Neural cell (in vitro differentiated cells): ENCODE results near the gene ULK3. TPM values are rescaled to one million over a fixed set of nuclear protein-coding genes. Genes with fewer than 3 reads are reported as not detected.

Source experiments
- H2AFZ ChIP-seq: fragments of 200-600, 300-800 bp; sonication (generic), shearing (Covaris generic); 2 replicates; pipeline ENCODE4 v1.6.0; 2014; ENCODE audit warnings: low read depth, mild to moderate bottlenecking, antibody characterized with exemption, low read length, moderate library complexity
- H3F3A ChIP-seq: fragments of 200-600 bp; shearing (Covaris generic); 2 replicates; pipeline ENCODE4 v1.6.1; 2016; ENCODE audit warnings: mild to moderate bottlenecking, moderate library complexity, mixed read lengths, antibody characterized with exemption, low read length; ENCODE audit not compliant: insufficient read depth, poor library complexity, severe bottlenecking
- H3K27ac ChIP-seq: fragments of 200-600, 300-800 bp; sonication (generic), shearing (Covaris generic); 2 replicates; pipeline ENCODE4 v1.5.1; 2014; ENCODE audit warnings: mild to moderate bottlenecking, low read length, moderate library complexity
- H3K27me3 ChIP-seq: fragments of 300-800, 200-600 bp; sonication (generic), shearing (Covaris generic); 2 replicates; pipeline ENCODE4 v1.6.0; 2014; ENCODE audit warnings: mild to moderate bottlenecking, low read depth, low read length, moderate library complexity; ENCODE audit not compliant: insufficient read depth
- H3K36me3 ChIP-seq: fragments of 300-800, 200-600 bp; sonication (generic), shearing (Covaris generic); 2 replicates; pipeline ENCODE4 v1.5.1; 2014; ENCODE audit warnings: mild to moderate bottlenecking, antibody characterized with exemption, low read length, moderate library complexity; ENCODE audit not compliant: insufficient read depth
- H3K4me2 ChIP-seq: fragments of 300-800, 200-600 bp; sonication (generic), shearing (Covaris generic); 2 replicates; pipeline ENCODE4 v1.6.0; 2014; ENCODE audit warnings: mild to moderate bottlenecking, low read length
- H3K4me3 ChIP-seq: fragments of 300-800, 200-600 bp; sonication (generic), shearing (Covaris generic); 2 replicates; pipeline ENCODE4 v1.5.1; 2014; ENCODE audit warnings: mild to moderate bottlenecking, low read length, moderate library complexity
- H3K79me2 ChIP-seq: fragments of 200-600 bp; shearing (Covaris generic); replicated peaks from 2 replicates; pipeline ENCODE4 v1.6.0; 2014; ENCODE audit warnings: mild to moderate bottlenecking, low read length, moderate library complexity; ENCODE audit not compliant: insufficient read depth
- H3K9ac ChIP-seq: fragments of 300-800, 200-600 bp; sonication (generic), shearing (Covaris generic); 2 replicates; pipeline ENCODE4 v1.6.1; 2016; ENCODE audit warnings: mild to moderate bottlenecking, low read length, mixed read lengths
- H3K9me2 ChIP-seq: fragments of 200-600 bp; shearing (Covaris generic); 2 replicates; pipeline ENCODE4 v1.6.1; 2016; ENCODE audit warnings: mild to moderate bottlenecking, low read length, mixed read lengths; ENCODE audit not compliant: insufficient read depth
- H3K9me3 ChIP-seq: fragments of 200-600, 300-800 bp; sonication (generic), shearing (Covaris generic); 2 replicates; pipeline ENCODE4 v1.6.1; 2016; ENCODE audit warnings: mild to moderate bottlenecking, mixed run types, low read length, moderate library complexity, mixed read lengths
- H4K20me1 ChIP-seq: fragments of 200-600 bp; shearing (Covaris generic); 2 replicates; pipeline ENCODE4 v1.6.1; 2016; ENCODE audit warnings: mild to moderate bottlenecking, mixed run types; ENCODE audit not compliant: insufficient read depth
- EP300 ChIP-seq: fragments of 450-650 bp; conservative IDR thresholded peaks from 2 replicates; pipeline ENCODE4 v1.6.1; 2014; ENCODE audit warnings: antibody characterized with exemption, mild to moderate bottlenecking, moderate library complexity; ENCODE audit not compliant: poor library complexity, severe bottlenecking
- EZH2 ChIP-seq: fragments of 200-600, 300-800 bp; shearing (Covaris generic), sonication (generic); IDR thresholded peaks from 2 replicates; pipeline ENCODE4 v1.6.1; 2014; ENCODE audit warnings: antibody characterized with exemption, low read length, borderline replicate concordance, mild to moderate bottlenecking; ENCODE audit not compliant: insufficient read depth, poor library complexity, severe bottlenecking
- MXI1 ChIP-seq: fragments of 450-650 bp; conservative IDR thresholded peaks from 2 replicates; pipeline ENCODE4 v1.6.1; 2014; ENCODE audit warnings: antibody characterized with exemption, mild to moderate bottlenecking; ENCODE audit not compliant: poor library complexity, severe bottlenecking
- TAF1 ChIP-seq: IDR thresholded peaks from 2 replicates; pipeline ENCODE4 v1.6.1; 2012; ENCODE audit warnings: low read depth
- polyA plus RNA-seq: library from polyadenylated mRNA; depleted of rRNA; stranded (reverse); fragments of >200 nt; gene quantifications from 2 replicates; pipeline ENCODE4 v1.2.3, GENCODE V29; 2014
- TF ChIP-seq, protein P1 (sequence below): fragments of 450-650 bp; IDR thresholded peaks from 2 replicates; pipeline ENCODE4 v1.5.1; 2014; ENCODE audit warnings: antibody characterized with exemption, mild to moderate bottlenecking, moderate library complexity; ENCODE audit not compliant: poor library complexity, severe bottlenecking
- TF ChIP-seq, protein P2 (sequence below): IDR thresholded peaks from 2 replicates; pipeline ENCODE4 v1.6.1; 2012; ENCODE audit warnings: borderline replicate concordance

The ULK3 gene
- polyA plus RNA-seq, 1 donor from 2014 or later = 193 TPM

DNA sequence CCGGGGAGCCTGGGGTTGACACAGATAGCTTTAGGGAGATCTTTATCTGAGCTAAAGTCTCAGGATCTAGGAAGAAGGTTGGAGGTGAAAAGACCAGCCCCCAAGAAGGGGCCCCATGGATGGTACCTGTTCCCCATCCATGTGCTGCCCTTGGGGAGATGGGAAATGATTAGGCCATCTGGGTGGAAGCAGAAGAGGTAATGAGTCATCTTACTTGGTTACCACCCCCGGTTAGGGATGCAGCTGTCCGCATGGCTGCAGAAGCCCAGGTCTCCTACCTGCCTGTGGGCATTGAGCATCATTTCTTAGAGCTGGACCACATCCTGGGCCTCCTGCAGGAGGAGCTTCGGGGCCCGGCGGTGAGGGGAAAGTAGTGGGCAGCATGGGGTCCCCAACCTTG is 19.6 kb downstream of the ULK3 start:
- H3K9me3 ChIP-seq = no peaks in the 10 kb centered on the region
- H3K79me2 ChIP-seq = no peaks in the 10 kb centered on the region
- no peaks in the 10 kb centered on the region for H3K36me3 ChIP-seq
- no peaks in the 10 kb centered on the region for H3K9me2 ChIP-seq
- no peak overlapping the region for H2AFZ ChIP-seq
- H3K27me3 ChIP-seq = peaks cover 43% of the 10 kb centered on the region
- no peak overlapping the region for H3K9ac ChIP-seq
- TF ChIP-seq TAF1 (no peak), EP300 (no peak), MXI1 (no peak)
- TF ChIP-seq, protein P1, sequence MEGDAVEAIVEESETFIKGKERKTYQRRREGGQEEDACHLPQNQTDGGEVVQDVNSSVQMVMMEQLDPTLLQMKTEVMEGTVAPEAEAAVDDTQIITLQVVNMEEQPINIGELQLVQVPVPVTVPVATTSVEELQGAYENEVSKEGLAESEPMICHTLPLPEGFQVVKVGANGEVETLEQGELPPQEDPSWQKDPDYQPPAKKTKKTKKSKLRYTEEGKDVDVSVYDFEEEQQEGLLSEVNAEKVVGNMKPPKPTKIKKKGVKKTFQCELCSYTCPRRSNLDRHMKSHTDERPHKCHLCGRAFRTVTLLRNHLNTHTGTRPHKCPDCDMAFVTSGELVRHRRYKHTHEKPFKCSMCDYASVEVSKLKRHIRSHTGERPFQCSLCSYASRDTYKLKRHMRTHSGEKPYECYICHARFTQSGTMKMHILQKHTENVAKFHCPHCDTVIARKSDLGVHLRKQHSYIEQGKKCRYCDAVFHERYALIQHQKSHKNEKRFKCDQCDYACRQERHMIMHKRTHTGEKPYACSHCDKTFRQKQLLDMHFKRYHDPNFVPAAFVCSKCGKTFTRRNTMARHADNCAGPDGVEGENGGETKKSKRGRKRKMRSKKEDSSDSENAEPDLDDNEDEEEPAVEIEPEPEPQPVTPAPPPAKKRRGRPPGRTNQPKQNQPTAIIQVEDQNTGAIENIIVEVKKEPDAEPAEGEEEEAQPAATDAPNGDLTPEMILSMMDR = no peak
- TF ChIP-seq, protein P2, sequence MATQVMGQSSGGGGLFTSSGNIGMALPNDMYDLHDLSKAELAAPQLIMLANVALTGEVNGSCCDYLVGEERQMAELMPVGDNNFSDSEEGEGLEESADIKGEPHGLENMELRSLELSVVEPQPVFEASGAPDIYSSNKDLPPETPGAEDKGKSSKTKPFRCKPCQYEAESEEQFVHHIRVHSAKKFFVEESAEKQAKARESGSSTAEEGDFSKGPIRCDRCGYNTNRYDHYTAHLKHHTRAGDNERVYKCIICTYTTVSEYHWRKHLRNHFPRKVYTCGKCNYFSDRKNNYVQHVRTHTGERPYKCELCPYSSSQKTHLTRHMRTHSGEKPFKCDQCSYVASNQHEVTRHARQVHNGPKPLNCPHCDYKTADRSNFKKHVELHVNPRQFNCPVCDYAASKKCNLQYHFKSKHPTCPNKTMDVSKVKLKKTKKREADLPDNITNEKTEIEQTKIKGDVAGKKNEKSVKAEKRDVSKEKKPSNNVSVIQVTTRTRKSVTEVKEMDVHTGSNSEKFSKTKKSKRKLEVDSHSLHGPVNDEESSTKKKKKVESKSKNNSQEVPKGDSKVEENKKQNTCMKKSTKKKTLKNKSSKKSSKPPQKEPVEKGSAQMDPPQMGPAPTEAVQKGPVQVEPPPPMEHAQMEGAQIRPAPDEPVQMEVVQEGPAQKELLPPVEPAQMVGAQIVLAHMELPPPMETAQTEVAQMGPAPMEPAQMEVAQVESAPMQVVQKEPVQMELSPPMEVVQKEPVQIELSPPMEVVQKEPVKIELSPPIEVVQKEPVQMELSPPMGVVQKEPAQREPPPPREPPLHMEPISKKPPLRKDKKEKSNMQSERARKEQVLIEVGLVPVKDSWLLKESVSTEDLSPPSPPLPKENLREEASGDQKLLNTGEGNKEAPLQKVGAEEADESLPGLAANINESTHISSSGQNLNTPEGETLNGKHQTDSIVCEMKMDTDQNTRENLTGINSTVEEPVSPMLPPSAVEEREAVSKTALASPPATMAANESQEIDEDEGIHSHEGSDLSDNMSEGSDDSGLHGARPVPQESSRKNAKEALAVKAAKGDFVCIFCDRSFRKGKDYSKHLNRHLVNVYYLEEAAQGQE = no peak
- H4K20me1 ChIP-seq = no peaks in the 10 kb centered on the region
- no peak overlapping the region for H3K27ac ChIP-seq
- no peaks in the 10 kb centered on the region for H3F3A ChIP-seq
- H3K4me2 ChIP-seq = no peak overlapping the region
- H3K4me3 ChIP-seq = no peak overlapping the region

DNA sequence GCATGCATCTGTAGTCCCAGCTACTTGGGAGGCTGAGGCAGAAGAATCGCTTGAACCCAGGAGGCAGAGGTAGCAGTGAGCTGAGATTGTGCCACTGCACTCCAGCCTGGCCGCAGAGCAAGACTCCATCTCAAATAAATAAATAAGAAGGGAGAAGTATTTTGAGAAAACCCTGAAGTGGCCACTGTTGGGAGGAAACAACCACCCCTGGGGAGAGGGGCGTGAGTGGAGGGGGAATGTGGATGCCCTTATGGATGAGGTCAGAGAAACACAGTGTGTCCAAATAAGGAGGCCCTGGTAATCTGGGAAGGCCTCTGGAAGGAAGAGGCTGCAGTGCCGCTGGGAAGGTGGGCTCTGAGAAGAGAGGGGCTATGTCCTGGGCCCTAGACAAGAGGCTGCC is 20.7 kb downstream of the ULK3 start:
- Histone ChIP-seq H3K9ac (no peak overlapping the region), H3K4me3 (no peak overlapping the region), H3K4me2 (no peak overlapping the region), H3K9me2 (no peaks in the 10 kb centered on the region), H4K20me1 (no peaks in the 10 kb centered on the region), H3K27me3 (peaks cover 32% of the 10 kb centered on the region), H2AFZ (no peak overlapping the region), H3K79me2 (no peaks in the 10 kb centered on the region), H3K27ac (no peak overlapping the region), H3K9me3 (no peaks in the 10 kb centered on the region), H3F3A (no peaks in the 10 kb centered on the region), H3K36me3 (no peaks in the 10 kb centered on the region)
- TF ChIP-seq, protein P2 = no peak
- TF ChIP-seq EP300 = no peak
- TF ChIP-seq, protein P1 = no peak
- TF ChIP-seq EZH2 = no peak
- TF ChIP-seq MXI1 = no peak
- no peak for TF ChIP-seq TAF1
